ENCODE measurements around the gene SGK2.

SGK2 gene

DNA sequence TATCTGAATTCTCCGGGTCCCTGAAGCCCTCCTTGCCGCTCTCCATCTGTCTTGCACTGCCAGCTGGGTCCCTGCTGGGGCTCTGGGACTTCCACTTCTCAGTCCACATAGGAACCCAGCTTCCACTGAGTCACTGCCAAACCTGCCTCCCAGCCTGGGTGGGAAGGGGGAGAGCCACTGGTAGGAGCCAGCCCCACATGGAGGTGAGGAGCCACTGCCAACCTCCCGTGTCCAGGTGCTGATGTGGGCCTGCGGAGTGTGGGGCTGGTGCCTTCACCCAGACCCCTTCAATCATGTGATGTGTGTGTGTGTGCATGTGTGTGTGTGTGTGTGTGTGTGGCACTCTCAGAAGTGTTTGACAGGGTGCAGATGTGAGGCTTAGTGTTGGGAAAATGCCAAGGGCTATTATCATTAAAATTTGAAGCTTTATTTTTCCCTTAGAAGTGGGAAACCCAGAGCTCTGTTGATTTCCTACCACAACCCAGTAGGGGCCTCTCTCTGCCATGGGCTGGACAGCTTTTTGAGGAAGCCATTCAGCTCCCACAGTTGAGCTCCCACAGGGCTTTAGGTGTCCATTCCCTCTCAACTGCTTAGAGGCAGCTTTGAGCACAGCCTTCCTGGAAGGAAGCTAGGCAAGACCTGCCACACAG lies 9.3 kb upstream of the SGK2 start:
- no peak for DNase-seq
- in situ Hi-C loops (cut with MboI; ENCODE audit: low pct_unique_long_range_greater_than_20kb, low sequenced_read_pairs): loop anchor here (25.0 kb wide), 1 partner anchor 538 kb away; no protein-coding TSS in a partner anchor

DNA sequence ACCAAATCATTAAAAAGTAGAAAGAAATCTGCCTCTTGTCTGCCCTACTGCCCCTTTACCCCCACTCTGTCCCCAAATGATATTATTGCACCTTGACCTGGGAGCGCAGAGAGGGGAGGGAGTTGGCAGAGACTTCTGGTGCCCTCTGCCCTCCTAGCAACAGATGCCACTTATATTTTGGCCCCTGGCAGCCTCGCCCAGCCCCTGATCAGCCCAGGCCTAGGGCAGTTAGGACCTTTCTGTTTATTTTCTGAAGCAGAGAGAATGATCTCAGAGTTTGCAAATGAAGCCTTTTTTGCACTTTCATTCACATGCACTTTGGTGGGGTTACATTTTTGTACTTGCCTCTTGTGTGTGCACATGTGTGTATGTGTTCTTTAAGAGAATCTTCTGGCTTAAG lies 8.4 kb upstream of the SGK2 start:
- in situ Hi-C loops (cut with MboI; ENCODE audit: low pct_unique_long_range_greater_than_20kb, low sequenced_read_pairs): no loop called here
- no peak for DNase-seq

DNA sequence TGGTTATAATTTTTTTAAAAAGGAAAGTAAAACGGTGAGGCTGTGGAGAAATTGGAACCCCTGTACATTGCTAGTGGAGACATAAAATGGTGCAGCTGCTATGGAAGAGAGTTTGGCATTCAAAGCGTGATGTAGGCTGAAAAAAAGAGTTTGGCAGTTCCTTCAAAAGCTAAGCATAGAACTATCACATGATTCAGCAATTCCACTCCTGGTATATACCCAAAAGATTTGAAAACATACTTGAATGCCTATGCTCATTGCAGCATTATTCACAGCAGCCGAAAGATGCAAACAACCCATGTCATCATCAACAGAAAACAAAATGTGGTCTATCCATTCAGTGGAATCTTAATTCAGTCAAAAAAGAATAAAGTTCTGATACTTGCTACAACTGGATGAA lies 4.5 kb upstream of the SGK2 start:
- DNase-seq: no peak
- in situ Hi-C loops (cut with MboI; ENCODE audit: low pct_unique_long_range_greater_than_20kb, low sequenced_read_pairs): no loop called here

- in situ Hi-C loops (cut with MboI; ENCODE audit: low pct_unique_long_range_greater_than_20kb, low sequenced_read_pairs): no loop called here
These were observed 540 bp downstream of the SGK2 start for GRCh38 chr20:43559147-43559987.

GRCh38 chr20:43560974-43561373 lies 2.1 kb downstream of the SGK2 start:
- in situ Hi-C loops (cut with MboI; ENCODE audit: low pct_unique_long_range_greater_than_20kb, low sequenced_read_pairs): no loop called here
- DNase-seq: no peak

More at GRCh38 chr20:43559147-43559987, 540 bp downstream of the SGK2 start:
- DNase-seq: no peak

- in situ Hi-C loops (cut with MboI; ENCODE audit: low pct_unique_long_range_greater_than_20kb, low sequenced_read_pairs): no loop called here
- no peak for DNase-seq
These were observed 4.6 kb downstream of the SGK2 start for GRCh38 chr20:43563429-43563828.

GRCh38 chr20:43563991-43564390 lies 5.2 kb downstream of the SGK2 start:
- in situ Hi-C loops (cut with MboI; ENCODE audit: low pct_unique_long_range_greater_than_20kb, low sequenced_read_pairs): no loop called here
- DNase-seq: no peak

DNA sequence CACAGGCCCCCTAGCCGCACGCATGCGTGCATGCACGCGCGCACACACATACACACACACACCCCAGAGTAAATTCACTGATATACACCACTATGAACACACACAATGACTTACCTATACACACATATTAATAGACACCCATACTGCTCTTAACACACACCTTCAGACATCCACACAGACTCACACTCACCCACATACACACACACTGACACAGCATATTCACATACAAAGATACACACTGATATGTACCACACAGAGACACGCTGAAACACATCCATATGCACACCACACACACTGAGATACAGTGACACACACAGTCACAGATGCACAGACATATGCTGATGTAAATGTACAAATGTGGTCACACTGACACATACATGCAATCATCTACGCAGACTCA lies 5.6 kb downstream of the SGK2 start:
- DNase-seq: no peak
- in situ Hi-C loops (cut with MboI; ENCODE audit: low pct_unique_long_range_greater_than_20kb, low sequenced_read_pairs): no loop called here

GRCh38 chr20:43564993-43565757 lies 6.3 kb downstream of the SGK2 start:
- no peak for DNase-seq
- in situ Hi-C loops (cut with MboI; ENCODE audit: low pct_unique_long_range_greater_than_20kb, low sequenced_read_pairs): no loop called here

GRCh38 chr20:43565758-43566104 lies 6.9 kb downstream of the SGK2 start:
- in situ Hi-C loops (cut with MboI; ENCODE audit: low pct_unique_long_range_greater_than_20kb, low sequenced_read_pairs): no loop called here

GRCh38 chr20:43567477-43567876 lies 8.7 kb downstream of the SGK2 start:
- in situ Hi-C loops (cut with MboI; ENCODE audit: low pct_unique_long_range_greater_than_20kb, low sequenced_read_pairs): no loop called here
- no peak for DNase-seq

More at GRCh38 chr20:43565758-43566104, 6.9 kb downstream of the SGK2 start:
- DNase-seq: no peak

- no peak for DNase-seq
- in situ Hi-C loops (cut with MboI; ENCODE audit: low pct_unique_long_range_greater_than_20kb, low sequenced_read_pairs): no loop called here
These were observed 9.9 kb downstream of the SGK2 start for GRCh38 chr20:43568706-43569105.

- in situ Hi-C loops (cut with MboI; ENCODE audit: low pct_unique_long_range_greater_than_20kb, low sequenced_read_pairs): no loop called here
- no peak for DNase-seq
These were observed 10.5 kb downstream of the SGK2 start for GRCh38 chr20:43569282-43569681.

- DNase-seq: no peak
- in situ Hi-C loops (cut with MboI; ENCODE audit: low pct_unique_long_range_greater_than_20kb, low sequenced_read_pairs): no loop called here
These were observed 11.7 kb downstream of the SGK2 start for GRCh38 chr20:43570496-43570895.

- in situ Hi-C loops (cut with MboI; ENCODE audit: low pct_unique_long_range_greater_than_20kb, low sequenced_read_pairs): no loop called here
- no peak for DNase-seq
These were observed 12.5 kb downstream of the SGK2 start for GRCh38 chr20:43571310-43571709.

GRCh38 chr20:43571771-43572170 lies 12.9 kb downstream of the SGK2 start:
- in situ Hi-C loops (cut with MboI; ENCODE audit: low pct_unique_long_range_greater_than_20kb, low sequenced_read_pairs): no loop called here
- DNase-seq: no peak

GRCh38 chr20:43572891-43573290 lies 14.1 kb downstream of the SGK2 start:
- in situ Hi-C loops (cut with MboI; ENCODE audit: low pct_unique_long_range_greater_than_20kb, low sequenced_read_pairs): no loop called here
- no peak for DNase-seq

DNA sequence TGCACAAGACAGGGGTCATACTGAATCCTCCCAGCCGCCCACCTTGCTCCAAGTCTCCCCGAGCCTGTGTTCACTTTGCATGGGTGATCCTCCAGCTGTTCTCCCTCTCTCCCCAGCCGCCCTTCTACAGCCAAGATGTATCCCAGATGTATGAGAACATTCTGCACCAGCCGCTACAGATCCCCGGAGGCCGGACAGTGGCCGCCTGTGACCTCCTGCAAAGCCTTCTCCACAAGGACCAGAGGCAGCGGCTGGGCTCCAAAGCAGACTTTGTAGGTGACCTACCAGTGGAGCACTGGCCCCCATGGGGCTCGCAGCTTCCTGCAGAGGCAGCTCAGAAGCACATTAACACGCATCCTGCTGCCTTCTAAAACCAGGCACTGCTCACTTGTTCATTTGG lies 17.3 kb downstream of the SGK2 start:
- in situ Hi-C loops (cut with MboI; ENCODE audit: low pct_unique_long_range_greater_than_20kb, low sequenced_read_pairs): no loop called here
- no peak for DNase-seq

DNA sequence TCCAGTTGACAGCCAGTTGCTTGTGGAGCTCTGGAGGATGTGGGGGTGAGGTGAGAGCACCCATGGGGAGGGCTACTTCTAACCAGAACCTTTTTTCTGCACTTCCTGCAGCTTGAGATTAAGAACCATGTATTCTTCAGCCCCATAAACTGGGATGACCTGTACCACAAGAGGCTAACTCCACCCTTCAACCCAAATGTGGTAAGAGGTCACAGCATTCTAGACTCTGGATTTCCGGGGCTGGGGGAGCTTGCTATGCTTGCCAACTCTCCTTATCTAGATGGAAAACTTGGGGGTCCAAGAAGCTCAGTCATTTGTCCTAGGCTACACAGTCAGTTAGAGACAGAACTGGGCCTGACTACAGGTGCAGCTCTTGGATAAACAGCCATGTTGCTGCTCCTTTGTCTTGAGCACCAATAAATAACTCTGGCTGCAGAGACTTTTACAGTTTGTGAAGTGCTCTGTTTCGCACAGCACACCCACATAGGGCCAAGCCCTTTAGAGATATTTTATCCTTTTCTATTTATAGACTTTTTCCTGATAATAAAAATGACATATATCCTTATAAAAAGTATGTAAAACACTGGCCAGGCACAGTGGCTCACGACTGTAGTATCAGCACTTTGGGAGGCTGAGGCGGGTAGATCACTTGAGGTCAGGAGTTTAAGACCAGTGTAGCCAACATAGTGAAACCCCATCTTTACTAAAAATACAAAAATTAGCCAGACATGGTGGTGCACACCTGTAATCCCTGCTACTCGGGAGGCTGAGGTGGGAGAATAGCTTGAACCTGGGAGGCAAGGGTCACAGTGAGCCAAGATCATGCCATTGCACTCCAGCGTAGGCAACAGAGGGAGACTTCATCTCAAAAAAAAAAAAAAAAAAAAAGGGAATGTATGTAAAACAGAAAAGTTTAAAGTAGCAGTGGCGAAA lies 21.3 kb downstream of the SGK2 start:
- no peak for DNase-seq
- in situ Hi-C loops (cut with MboI; ENCODE audit: low pct_unique_long_range_greater_than_20kb, low sequenced_read_pairs): no loop called here

Data from KBM-7 (cell line).